Activated T-cell treated with anti-CD3 and anti-CD28 coated beads for 4 hours (primary cell): ENCODE results near the gene DTX1.

Experiments used
- DNase-seq: peaks from one replicate; pipeline ENCODE4 v3.0.0-alpha.2; 2020

DTX1 gene

GRCh38 chr12:113072136-113072535 lies 15.6 kb downstream of the DTX1 start:
- no peak for DNase-seq

DNA sequence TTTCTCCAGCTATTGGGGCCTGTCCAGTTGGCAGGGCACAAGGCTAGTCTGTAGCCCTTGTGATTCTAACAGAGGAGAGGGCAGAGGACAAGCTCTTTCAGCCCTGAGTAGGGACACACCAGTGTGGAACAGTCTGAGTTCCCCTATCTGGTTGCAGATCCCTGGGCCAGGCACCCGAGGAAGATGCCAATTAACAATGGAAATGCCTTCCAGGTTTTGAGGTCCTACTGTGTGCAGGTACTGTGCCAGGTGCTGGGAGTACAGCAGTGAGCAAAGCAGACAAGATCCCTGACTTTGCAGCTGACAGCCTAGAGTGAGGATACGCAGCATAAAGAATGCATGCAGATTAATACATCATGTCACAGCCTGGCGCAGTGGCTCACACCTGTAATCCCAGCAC lies 17.1 kb downstream of the DTX1 start:
- DNase-seq: no peak

- no peak for DNase-seq
Measured at GRCh38 chr12:113075137-113075683, 18.7 kb downstream of the DTX1 start.

DNA sequence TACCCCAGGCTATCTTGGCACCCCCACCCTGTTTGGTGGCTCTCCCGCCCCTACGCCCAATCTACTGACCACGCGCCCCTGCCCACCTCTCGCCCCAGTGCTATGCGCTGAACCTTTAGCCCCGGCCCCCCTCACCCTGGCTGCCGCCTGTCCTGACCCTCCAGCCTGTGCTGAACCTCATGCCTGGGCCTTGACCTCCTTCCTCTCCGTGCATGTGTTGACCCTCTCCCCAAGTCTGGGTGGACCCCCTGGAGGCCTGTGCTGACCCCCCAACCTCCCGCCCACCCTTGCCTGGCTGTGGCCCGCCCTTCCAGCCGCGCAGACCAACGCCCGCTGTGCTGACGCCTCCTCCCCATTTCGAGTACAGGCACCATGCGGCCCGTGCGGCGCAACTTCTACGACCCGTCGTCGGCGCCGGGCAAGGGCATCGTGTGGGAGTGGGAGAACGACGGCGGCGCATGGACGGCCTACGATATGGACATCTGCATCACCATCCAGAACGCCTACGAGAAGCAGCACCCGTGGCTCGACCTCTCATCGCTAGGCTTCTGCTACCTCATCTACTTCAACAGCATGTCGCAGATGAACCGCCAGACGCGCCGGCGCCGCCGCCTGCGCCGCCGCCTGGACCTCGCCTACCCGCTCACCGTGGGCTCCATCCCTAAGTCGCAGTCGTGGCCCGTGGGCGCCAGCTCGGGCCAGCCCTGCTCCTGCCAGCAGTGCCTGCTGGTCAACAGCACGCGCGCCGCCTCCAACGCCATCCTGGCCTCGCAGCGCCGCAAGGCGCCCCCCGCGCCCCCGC lies 20.7 kb downstream of the DTX1 start:
- no peak for DNase-seq

DNA sequence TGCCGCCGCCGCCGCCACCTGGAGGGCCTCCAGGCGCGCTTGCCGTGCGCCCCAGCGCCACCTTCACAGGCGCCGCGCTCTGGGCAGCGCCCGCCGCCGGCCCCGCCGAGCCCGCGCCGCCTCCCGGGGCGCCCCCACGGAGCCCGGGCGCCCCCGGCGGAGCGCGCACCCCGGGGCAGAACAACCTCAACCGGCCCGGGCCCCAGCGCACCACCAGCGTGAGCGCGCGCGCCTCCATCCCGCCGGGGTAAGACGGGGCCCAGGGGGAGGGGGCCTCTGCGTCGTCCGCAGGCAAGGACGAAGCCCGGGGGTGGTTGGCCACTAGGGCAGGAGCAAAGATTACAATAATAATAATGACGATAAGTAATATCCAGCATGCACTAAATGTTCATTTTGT lies 21.3 kb downstream of the DTX1 start:
- DNase-seq: no peak

- DNase-seq: no peak
Measured at GRCh38 chr12:113081873-113082272, 25.3 kb downstream of the DTX1 start.

DNA sequence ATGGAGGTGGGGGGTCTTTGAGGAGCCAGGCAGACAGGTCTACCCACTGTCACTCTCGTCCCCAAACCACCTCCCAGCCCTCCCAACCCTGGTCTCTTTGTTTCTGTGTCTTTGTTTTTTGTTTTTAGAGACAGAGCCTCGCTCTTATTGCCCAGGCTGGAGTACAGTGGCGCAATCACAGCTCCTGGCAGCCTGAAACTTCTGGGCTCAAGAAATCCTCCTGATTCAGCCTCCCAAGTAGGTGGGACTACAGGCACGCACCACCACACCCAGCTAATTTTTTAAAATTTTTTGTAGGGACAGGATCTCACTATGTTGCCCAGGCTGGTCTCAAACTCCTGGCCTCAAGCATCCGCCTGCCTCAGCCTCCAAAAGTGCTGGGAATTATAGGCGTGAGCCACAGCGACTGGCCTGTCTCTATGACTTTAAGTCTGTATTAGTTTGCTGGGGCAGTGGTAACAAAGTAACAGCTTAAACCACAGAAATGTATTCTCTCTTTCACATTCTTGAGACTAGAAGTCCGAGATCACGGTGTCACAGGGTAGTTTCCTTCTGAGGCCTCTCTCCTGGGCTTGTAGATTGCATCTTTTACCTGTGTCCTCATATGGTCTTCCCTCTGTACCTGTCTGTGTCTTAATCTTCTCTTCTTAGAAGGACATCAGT lies 26.1 kb downstream of the DTX1 start:
- DNase-seq: no peak

- DNase-seq: no peak
Measured at GRCh38 chr12:113083863-113084435, 27.4 kb downstream of the DTX1 start.

GRCh38 chr12:113086249-113087164 lies 30.0 kb downstream of the DTX1 start:
- DNase-seq: no peak

GRCh38 chr12:113087193-113087592 lies 30.7 kb downstream of the DTX1 start:
- no peak for DNase-seq

DNA sequence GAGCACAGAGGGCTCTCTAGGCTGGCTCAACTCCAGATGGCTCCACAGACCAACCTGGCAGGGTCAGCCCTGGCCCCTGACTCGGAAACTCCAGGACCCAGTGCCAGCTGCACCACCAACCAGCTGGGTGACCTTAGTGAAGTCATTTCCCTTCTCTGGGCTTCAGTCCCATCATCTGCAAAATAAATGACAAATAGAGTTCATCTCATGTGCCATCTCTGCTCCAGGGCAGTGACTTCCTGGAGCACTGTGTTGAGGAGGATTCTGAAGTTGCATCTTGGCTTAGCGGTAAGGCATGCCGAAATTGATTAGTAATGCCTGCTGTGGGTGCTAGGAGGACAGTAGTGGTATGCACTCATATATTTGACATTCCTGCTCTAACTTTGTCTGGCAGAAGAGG lies 31.5 kb downstream of the DTX1 start:
- DNase-seq: no peak

DNA sequence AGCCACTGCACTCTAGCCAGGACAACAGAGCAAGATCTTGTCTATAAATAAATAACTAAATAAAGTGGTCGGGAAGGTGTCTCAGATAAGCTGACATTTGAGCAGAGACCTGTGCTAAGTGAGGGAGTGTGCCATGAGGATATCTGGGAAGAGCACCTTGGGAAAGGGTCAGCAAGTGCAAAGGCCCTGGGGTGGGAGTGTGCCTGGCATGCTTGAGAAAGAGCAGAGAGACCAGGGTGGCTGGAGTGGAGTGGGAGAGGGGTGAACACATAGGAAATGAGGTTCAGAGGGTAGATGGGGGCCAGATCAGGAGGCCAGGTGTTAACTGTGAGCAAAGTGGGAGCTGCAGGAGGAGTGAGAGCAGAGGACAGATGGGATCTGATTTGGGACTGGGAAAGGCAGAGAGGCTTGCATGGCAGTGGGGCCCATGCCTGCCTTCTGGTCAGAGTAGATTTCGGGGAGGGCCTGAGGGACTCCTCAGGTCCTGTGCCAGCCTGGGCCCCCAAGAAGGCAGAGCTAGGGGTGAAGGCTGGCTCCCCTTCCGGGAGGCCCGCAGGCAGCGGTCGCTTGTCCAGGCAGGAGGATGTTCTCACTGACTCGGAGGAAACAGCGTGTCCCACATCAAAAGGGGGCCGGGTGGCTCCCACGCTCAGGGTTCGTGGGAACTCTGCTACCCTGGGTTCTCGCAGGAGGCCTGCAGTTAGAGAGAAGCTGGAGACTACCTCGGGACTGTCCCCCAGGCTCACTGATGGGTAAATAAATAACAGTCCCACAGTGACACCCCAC lies 32.6 kb downstream of the DTX1 start:
- peak; percentile 39 for DNase-seq

GRCh38 chr12:113089839-113090238 lies 33.3 kb downstream of the DTX1 start:
- no peak for DNase-seq

GRCh38 chr12:113090740-113091139 lies 34.2 kb downstream of the DTX1 start:
- DNase-seq: no peak

DNA sequence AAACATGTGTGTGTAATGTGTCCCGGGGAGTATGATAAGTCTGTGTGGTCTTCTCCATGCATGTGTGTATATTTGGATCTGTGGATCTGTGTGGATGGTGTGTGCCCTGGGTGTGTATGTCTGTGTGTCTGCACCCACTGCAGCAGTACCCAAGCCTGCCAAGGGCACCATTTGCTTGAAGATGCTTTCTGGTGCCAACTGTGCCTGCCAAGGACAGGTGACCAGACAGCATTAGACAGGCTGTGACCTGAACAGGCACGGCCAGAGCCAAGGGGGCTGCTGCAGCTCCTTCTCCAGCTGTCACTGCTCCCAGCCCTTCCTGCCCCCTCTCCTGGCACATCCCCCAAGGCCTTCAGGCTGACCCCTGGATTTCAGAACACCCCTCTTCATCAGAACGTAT lies 35.0 kb downstream of the DTX1 start:
- DNase-seq: no peak

- DNase-seq: no peak
Measured at GRCh38 chr12:113092607-113093408, 36.3 kb downstream of the DTX1 start.

DNA sequence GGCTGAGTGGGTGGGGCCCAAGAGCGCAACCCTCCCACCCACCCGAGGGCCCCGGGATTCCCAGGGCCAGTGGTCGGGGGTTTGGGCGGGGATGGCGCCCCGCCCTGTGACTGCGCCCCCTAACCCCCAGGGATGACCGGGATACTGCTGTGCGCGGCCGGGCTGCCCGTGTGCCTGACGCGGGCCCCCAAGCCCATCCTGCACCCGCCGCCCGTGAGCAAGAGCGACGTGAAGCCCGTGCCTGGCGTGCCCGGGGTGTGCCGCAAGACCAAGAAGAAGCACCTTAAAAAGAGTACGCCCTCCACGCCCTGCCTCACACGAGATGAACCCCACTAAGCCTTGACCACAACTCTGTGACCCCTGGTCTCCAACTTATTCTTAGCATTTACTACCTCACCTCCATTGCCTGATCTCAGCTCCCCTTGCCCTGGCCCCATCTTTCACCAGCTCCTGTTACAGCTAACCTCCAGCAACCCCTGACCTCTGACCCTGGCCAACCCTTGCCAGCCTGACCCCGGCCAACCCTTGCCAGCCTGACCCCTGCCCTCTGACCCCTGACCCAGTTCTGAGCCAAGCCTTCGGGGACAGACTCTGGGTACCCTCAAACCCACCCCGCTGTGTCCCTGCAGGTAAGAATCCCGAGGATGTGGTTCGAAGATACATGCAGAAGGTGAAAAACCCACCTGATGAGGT lies 37.0 kb downstream of the DTX1 start:
- DNase-seq: no peak

- no peak for DNase-seq
Measured at GRCh38 chr12:113094738-113095137, 38.2 kb downstream of the DTX1 start.

GRCh38 chr12:113095405-113095804 lies 38.9 kb downstream of the DTX1 start:
- no peak for DNase-seq

DNA sequence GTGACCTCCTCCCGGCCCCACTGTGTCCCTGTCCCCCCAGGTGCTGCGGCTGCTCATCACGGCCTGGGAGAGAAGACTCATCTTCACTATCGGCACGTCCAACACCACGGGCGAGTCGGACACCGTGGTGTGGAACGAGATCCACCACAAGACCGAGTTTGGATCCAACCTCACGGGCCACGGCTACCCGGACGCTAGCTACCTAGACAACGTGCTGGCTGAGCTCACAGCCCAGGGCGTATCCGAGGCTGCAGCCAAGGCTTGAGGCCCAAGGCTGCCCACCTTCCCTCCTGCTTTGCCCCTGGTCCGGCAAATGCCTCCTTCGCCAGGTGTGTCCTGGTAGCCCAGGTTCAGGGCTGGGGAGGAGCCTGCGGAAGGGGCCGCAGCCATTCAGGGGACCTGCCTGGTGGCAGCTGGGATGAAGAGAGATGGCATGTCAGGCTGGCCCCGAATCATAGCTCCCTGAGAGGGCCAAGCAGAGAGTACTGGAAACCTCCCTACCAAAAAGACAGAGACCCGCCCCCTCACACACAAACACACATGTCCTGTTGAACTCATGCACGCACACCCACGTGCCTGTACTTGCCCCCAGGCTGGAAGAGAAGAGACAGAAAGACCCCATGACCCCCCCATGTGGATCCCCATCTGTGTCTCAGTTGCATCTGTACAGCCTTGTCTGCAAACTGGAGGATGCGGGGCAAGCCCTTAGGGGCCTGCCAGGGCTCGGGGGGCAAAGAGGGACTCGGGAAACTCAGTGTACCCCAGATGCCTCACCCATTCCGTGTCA lies 40.3 kb downstream of the DTX1 start:
- no peak for DNase-seq
